Stimulated activated CD8-positive, alpha-beta memory T cell treated with anti-CD3 and anti-CD28 coated beads, Interleukin-7, amount 100 ng/mL, for 1 hour (primary cell): ENCODE measurements around the gene NOTUM.

ENCODE experiments used
- DNase-seq, 2 donors: peaks; one replicate each; pipeline ENCODE4 v3.0.0-alpha.2; 2020; ENCODE audit warnings: low read depth in 2 of 2

NOTUM gene

GRCh38 chr17:81961087-81961511, at the start of gene NOTUM:
NOTUM (minus strand) TSS chr17:81961187; CDS start chr17:81960909, 278 bp downstream.
- DNase-seq: no peak

GRCh38 chr17:82009413-82009812, 48.4 kb upstream of the NOTUM start:
- DNase-seq: no peak

- no peak for DNase-seq
Observed at GRCh38 chr17:82008941-82009405, 48.0 kb upstream of the NOTUM start.

GRCh38 chr17:82008258-82008940, 47.4 kb upstream of the NOTUM start:
- DNase-seq: no peak

GRCh38 chr17:82007495-82008257, 46.7 kb upstream of the NOTUM start:
- DNase-seq: no peak

- no peak for DNase-seq
Observed at GRCh38 chr17:82007228-82007494, 46.2 kb upstream of the NOTUM start.

- DNase-seq: no peak
Observed at GRCh38 chr17:82006468-82007227, 45.7 kb upstream of the NOTUM start.

GRCh38 chr17:82005701-82006348, 44.8 kb upstream of the NOTUM start:
- DNase-seq: no peak

- no peak for DNase-seq
Observed at GRCh38 chr17:82004517-82005455, 43.8 kb upstream of the NOTUM start.

- DNase-seq: no peak
Observed at GRCh38 chr17:82003411-82004381, 42.7 kb upstream of the NOTUM start.

- DNase-seq: no peak
Observed at GRCh38 chr17:82001571-82002056, 40.6 kb upstream of the NOTUM start.

GRCh38 chr17:82000803-82001570, 40.0 kb upstream of the NOTUM start:
- DNase-seq: no peak

GRCh38 chr17:81999976-82000802, 39.2 kb upstream of the NOTUM start:
- DNase-seq: no peak

- no peak for DNase-seq
Observed at GRCh38 chr17:81999587-81999975, 38.6 kb upstream of the NOTUM start.

GRCh38 chr17:81998691-81999438, 37.9 kb upstream of the NOTUM start:
- DNase-seq: no peak

- DNase-seq: no peak
Observed at GRCh38 chr17:81998212-81998611, 37.2 kb upstream of the NOTUM start.

GRCh38 chr17:81996757-81997441, 35.9 kb upstream of the NOTUM start:
- no peak for DNase-seq
